ENCODE measurements around the gene NUBP1.
A peak's percentile ranks its signal among the peaks of the same experiment; 100 is the strongest.
"Not testable (repeated sequence)": the region's sequence is repeated elsewhere in the genome, so short reads cannot be mapped to it uniquely, and the experiment has no call there.

The NUBP1 gene

DNA sequence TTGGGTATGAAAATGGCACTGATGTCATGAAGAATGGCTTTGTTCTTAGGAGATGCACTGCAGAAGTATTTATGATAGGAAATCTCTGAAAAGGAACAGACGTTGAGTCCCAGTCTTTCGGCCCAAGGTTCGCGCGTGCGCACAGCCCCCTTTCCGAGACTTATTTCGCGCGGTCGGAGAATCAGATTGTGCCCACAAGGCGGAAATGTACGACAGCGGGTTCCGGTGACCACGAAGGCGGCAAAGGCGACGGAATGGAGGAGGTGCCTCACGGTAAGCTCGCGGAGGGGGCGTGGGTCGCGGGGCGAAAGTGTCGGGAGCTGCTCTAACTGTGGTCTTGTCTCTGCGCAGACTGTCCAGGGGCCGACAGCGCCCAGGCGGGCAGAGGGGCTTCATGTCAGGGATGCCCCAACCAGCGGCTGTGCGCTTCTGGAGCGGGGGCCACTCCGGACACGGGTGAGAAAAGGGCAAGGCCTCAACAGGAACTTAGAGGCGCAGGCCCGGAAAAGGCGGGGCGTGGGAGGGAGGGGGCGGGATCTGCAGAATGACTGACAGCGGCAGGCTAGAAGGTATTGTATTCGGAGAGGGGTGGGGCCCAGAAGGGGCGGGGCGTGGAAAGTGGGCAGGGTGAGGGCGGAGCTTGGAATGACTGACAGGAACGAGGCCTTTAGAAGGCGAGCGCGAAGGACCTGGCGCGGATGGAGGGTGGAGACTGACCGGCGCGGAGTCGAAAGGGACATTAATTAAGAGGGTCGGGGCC lies at the start of gene NUBP1:
TSS of gene NUBP1 (plus strand) at position 233 of the 760 bp plus-strand sequence. CDS start at position 255, 22 bp downstream.
- peak; percentile 99 to 100 for DNase-seq (ENCODE audit: low read depth in 2 of 2)

- DNase-seq (ENCODE audit: low read depth in 2 of 2): no peak
Measured at GRCh38 chr16:10693889-10694288, 49.8 kb upstream of the NUBP1 start.

DNA sequence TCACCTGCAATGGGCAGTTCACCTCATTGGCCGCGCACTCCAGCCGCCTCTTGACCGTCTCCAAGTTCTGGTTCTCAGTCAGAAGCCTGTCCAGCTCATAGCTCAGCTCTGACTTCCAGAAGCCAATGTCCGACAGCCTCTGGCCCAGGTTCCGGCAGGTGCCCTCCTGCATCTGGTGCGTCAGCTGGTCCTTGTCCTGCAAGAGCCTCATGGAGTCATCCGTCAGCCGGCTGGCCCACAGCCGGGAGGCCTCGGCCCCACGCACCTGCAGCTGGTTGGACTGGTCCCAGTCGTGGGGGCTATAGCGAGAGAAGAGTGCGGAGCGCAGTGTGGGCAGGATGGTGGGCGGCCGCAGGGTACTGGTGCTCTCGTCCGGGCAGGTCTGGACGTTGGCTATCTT lies 49.3 kb upstream of the NUBP1 start:
- DNase-seq (ENCODE audit: low read depth in 2 of 2): no peak

GRCh38 chr16:10694830-10695229 lies 48.8 kb upstream of the NUBP1 start, which contains the start of gene TEKT5:
TEKT5 (minus strand) TSS chr16:10694930; CDS start chr16:10694873, 57 bp downstream.
- DNase-seq (ENCODE audit: low read depth in 2 of 2): no peak

DNA sequence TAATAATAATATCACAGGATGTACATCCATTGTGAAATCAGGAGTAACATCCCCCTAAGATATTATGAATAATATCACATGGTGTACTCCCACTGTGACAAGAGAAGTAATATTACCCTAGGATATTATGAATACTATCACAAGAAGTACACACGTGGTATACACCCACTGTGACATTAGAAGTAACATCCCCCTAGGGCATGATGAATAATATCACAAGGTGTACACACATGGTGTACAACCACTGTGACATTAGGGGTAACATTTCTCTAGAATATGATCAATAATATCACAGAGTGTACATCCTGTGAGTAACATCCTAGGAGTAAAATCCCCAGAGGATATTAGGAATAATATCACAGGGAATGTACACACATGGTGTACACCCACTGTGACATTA lies 43.9 kb upstream of the NUBP1 start:
- no peak for DNase-seq (ENCODE audit: low read depth in 2 of 2)

GRCh38 chr16:10708969-10709368 lies 34.7 kb upstream of the NUBP1 start:
- DNase-seq (ENCODE audit: low read depth in 2 of 2): no peak

DNA sequence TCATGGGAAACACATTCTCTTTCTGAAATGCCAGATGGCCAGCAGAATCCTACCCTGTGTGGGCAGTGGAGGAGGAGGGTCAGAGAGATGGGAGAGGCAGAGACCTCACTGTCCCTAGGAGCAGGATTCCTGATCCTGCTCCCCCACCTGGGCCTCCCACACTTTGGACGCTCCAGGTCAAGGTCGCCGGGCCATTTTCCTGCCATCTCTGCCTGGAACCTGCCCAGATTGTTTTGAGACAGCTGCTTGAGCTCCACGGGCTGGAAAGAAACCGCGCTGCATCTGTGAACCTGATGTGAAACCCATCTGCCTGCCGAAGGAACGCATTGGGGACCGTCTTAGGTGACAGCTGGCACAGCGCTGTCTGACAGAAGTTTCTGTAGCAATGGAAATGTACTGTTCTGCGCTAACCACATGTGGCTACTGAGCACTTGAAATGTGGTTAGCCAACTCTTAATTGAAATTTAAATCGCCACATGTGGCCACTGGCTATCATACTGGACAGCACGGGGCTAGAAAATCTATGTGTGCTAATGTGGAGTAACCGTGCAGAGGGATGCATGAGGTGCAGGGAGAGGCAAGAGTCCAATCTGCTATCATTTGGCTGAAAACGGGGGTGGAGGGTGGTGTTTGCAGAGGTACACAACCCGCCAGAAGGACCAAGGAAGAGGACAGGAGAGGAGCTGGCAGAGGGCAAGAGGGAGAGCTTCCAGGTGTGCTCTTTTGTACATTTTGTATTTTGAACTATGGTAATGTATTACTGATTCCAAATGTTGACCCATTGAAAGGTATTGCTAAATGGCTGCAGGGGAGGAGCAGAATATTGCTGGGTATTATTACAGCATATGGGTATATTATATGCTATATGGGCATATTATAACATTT lies 15.4 kb upstream of the NUBP1 start:
- no peak for DNase-seq (ENCODE audit: low read depth in 2 of 2)

DNA sequence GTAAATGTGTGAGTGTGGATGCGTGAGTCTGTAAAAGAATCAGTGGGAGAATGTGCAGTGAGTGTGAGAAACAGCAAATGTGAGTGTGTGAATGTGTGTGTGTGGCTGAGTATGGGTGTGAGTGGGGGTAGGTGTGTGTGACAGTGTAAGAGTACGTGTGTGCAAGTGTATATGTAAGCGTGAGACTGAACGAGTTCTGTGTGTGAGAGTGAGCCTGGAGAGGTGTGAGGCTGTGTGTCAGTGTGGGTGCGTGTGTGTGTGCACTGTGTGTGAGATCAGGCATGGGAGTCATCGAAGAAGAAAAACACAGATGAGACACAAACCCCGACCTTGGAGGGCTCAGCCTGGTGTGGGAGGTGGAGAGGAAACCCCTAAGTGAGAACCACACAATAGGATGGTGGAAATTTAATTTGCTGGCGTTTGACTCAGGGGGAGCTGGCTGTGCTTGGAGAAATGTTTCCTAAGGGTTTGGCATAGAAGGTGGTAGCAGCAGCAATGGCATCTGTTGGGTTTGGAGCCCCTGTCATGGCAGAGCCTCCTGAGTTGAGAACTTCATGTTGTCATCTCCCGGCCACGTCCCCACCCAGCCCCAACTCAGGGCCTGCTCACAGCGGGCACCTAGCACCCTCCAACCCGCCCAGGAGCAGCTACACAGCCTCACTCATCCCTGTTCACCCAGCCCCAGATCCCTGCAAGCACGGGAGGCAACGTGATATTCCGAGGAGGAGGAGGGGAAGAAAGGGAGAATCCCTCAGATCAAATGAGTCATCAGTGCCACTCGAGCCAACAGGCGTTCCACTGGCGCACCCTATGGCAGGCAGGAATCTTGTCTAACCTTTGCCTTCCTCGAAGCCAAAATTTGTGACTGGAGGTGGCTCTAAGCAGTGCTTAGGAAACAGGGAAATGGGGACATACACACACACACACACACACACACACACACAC lies 14.3 kb upstream of the NUBP1 start:
- DNase-seq (ENCODE audit: low read depth in 2 of 2): no peak

DNA sequence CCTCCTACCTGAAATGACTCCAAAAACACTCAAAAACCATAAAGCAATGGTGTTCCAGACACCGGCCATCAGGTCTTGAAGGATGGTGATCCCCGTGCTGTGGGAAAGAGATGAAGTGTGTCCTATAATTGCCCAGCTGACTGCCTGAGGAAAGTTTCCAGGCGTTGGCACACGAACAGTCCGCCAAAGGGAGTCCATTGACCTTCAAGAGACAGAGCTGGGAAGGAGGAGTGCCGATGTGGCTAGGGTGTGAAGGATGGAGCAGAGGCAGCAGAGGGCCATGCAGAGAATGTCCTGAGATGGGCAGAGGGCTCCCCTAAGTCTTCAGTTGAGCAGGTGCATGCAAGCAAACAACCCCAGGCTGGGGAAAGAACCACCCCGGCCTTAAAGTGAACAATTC lies 11.9 kb upstream of the NUBP1 start:
- no peak for DNase-seq (ENCODE audit: low read depth in 2 of 2)

DNA sequence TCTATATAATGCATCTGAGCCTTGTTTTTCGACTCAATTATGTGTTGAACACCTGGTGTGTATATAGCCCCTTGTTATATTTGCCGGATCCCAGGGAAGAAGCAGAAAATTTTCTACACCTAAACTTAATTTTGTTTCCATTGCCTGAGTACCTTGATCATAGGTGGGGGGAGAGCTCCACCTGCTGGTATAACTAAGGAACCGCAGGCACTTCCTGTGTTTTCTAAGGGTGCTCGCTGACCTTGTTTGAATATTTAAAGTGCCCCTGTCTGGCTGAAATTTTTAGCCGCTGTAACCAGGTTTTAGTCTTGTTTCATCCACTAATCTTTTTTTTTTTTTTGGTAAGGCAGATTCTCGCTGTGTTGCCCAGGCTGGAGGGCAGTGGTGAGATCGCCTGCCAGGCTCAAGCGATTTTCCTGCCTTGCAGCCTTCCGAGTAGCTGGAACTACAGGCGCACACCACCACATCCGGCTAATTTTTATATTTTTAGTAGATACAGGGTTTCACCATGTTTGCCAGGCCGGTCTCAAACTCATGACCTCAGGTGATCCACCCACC lies 6.5 kb upstream of the NUBP1 start:
- DNase-seq (ENCODE audit: low read depth in 2 of 2): peak; percentile 35 to 44

DNA sequence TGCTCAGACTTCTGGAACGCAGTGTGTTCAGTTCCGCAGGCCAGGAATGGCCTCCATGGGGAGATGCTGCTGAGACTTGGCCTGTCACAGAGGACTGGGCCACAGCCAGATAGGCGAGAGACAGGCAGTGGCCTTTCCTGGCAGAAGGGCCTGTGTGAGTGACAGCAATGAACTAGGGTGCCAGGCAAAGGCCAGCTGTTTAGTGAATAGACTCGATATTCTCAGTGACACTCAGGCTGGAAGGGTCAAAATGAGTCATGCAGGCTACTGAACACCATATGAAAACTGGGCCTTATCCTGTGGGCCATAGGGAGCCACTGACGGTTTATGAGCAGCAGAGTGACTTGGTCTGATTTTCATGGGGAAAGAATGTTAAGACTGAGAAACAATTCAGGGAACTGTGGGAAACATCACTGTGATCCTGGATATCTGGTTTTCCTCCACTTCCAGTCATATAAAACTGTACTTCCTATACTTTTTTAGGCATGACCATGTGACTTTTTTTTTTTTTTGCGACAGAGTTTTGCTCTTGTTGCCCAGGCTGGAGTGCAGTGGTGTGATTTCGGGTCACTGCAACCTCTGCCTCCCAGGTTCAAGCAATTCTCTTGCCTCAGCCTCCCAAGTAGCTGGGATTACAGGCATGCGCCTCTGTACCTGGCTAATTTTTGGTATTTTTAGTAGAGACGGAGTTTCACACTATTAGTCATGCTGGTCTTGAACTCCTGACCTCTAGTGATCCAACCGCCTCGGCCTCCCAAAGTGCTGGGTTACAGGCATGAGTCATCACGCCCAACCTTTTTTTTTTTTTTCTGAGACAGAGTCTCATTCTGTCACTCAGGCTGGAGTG lies 5.2 kb upstream of the NUBP1 start:
- DNase-seq (ENCODE audit: low read depth in 2 of 2): peak; percentile 35 to 44

DNA sequence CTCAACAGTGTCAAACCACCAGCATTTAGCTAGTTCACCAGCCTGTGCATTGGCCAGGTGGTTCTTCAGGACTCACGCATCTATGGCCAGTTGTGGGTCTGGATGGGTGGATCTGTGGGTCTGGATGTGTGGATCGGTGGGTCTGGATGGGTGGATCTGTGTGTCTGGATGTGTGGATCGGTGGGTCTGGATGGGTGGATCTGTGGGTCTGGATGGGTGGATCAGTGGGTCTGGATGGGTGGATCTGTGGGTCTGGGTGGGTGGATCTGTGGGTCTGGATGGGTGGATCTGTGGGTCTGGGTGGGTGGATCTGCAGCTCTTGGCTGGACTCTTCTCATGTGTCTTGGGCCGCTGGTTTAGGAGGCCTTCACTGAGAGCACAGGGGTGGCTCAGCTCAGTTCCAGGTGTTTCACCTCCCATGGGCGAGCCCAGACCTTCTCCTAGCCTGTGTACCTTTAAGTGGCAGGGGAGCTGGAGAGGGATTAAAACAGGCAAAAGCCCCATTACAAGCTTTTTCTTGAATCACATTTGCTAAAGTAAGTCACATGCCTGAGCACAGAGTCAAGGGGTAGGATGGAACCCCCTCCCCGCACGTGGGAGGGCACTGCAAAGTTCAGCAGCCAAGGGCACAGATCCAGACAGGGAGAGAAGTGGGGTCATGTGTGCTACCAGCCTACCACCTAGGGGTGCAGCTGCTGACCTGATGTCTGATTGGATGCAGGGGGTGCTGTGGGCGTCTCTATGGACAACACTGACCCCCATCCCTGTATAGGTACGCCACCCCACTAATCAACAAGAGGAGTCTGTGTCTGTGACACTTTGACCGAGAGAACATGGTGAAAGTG lies 3.4 kb upstream of the NUBP1 start:
- DNase-seq (ENCODE audit: low read depth in 2 of 2): no peak

DNA sequence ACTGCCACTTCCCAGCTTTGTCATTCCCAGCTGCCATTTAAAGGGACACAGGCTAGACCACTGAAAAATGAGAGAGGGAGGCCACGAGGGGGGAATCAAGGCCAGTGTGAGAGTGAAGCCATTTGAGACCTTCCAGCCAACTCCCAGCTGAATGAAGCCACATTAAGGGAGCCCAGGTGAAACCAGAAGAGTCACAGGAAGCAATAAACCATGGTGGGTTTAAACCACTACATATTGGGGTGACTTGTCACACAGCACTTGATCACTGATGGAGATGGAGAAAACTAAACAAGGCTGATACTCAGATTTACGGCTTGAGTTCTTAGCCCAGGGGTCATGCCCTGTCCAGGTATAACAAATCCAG lies 2.8 kb upstream of the NUBP1 start:
- no peak for DNase-seq (ENCODE audit: low read depth in 2 of 2)

DNA sequence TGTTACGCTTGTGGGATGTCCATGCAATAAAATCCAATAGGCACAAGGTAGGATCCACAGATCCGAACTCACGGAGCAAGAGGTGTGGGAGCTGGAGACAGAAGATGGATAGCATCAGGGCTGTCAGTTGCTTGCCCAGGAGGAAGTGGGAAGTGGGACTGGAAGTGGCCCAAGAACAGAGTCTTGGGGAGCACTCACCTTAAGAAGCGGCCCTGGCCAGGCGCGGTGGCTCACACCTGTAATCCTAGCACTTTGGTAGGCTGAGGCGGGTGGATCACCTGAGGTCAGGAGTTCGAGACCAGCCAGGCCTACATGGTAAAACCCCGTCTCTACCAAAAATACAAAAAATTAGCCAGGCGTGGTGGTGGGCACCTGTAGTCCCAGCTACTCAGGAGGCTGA lies 2.4 kb upstream of the NUBP1 start:
- not testable (repeated sequence) for DNase-seq (ENCODE audit: low read depth in 2 of 2)

DNA sequence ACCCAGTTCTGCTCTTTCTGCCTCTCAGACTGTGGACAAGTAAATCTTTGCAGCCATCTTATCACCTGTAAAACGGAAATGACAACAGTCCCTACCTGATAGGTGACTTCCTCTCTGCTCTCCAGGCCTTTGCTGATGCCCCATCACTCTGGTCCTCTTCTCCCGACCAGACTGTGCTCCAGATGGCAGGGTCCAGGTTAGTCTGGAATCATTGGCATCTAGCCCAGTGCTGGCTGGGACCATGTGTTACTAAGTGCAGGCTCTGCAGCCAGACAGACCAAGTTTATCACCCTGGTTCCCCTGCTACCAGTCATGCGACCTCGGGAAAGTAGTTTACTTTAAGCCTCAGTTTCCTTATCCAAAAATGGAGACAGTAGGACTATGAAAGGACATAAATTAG lies 1.8 kb upstream of the NUBP1 start:
- no peak for DNase-seq (ENCODE audit: low read depth in 2 of 2)

- no peak for DNase-seq (ENCODE audit: low read depth in 2 of 2)
Measured at GRCh38 chr16:10743227-10743609, 424 bp upstream of the NUBP1 start.

DNA sequence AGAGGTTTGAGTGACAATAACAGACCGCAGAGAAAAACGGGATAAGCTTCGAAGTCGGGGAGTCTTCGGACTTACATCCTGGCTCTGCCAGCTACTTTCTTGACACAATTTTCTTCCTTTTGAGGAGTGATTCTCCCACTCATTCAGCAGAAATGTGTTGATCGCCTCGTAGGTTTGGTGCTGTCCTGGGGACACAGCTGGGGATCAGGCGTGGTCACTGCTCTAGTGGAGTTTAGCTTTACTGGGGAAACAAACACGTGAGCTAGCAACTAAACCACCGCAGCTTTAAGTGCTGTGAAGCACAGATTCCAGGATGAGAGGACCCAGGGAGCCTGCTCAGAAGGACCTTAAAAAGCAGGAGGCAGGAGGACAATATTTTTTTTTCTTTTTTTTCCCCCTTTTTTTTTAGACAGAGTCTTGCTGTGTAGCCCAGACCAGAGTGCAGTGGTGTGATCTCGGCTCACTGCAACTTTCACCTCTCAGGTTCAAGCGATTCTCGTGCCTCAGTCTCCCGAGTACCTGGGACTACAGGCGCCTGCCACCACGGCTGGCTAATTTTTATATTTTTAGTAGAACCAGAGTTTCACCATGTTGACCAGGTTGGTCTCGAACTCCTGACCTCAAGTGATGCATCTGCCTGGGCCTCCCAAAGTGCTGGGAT lies 858 bp downstream of the NUBP1 start:
- DNase-seq (ENCODE audit: low read depth in 2 of 2): no peak

- DNase-seq (ENCODE audit: low read depth in 2 of 2): no peak
Measured at GRCh38 chr16:10745841-10746240, 2.2 kb downstream of the NUBP1 start.

DNA sequence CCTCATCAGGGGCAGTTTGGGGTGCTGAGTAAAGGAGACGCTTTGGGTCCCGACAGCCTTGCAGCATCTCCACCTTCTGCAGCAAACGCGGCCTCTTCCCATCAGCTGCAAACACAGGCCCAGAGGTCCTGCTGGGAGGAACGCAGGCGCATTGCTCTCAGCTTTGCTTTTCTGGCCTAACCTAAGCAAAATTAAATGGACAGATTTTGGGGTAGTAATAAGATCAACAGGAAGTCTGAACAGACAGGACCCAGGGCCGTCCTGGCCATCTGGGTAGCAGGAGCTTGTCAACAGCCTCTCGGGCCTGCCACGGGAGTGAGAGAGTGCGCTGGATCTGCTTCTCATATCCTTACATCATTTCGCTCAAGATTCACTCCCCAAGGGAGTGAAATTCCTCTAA lies 7.2 kb downstream of the NUBP1 start:
- no peak for DNase-seq (ENCODE audit: low read depth in 2 of 2)
